Fibroblast of skin of left biceps (primary cell): Measurements from ENCODE around the gene CDH19.
A peak's percentile ranks its signal among the peaks of the same experiment; 100 is the strongest.
"Not testable (repeated sequence)": the region's sequence is repeated elsewhere in the genome, so short reads cannot be mapped to it uniquely, and the experiment has no call there.

Source experiments
- DNase-seq, 2 experiments: peaks; one replicate each; pipeline ENCODE4 v3.0.0-alpha.2; 2013; ENCODE audit warnings: low read depth in 2 of 2

The CDH19 gene

GRCh38 chr18:66566616-66567015, 37.3 kb downstream of the CDH19 start:
- DNase-seq, result no peak

- no peak for DNase-seq
Measured at GRCh38 chr18:66564236-66564635, 39.7 kb downstream of the CDH19 start.

GRCh38 chr18:66562279-66562678, 41.6 kb downstream of the CDH19 start:
- no peak for DNase-seq

- DNase-seq, result no peak
Measured at GRCh38 chr18:66560094-66560493, 43.8 kb downstream of the CDH19 start.

GRCh38 chr18:66558773-66559172, 45.1 kb downstream of the CDH19 start:
- DNase-seq, result no peak

- no peak for DNase-seq
Measured at GRCh38 chr18:66557091-66557490, 46.8 kb downstream of the CDH19 start.

- no peak for DNase-seq
Measured at GRCh38 chr18:66555585-66555984, 48.3 kb downstream of the CDH19 start.

- DNase-seq, result peak; percentile 20 to 31
Measured at GRCh38 chr18:66553824-66554223, 50.1 kb downstream of the CDH19 start.

GRCh38 chr18:66550366-66550765, 53.5 kb downstream of the CDH19 start:
- DNase-seq, result no peak

GRCh38 chr18:66548747-66549146, 55.1 kb downstream of the CDH19 start:
- DNase-seq, result no peak

- no peak for DNase-seq
Measured at GRCh38 chr18:66534110-66534509, 69.8 kb downstream of the CDH19 start.

GRCh38 chr18:66533693-66534092, 70.2 kb downstream of the CDH19 start:
- no peak for DNase-seq

- DNase-seq, result no peak
Measured at GRCh38 chr18:66523219-66523991, 80.5 kb downstream of the CDH19 start.

- no peak for DNase-seq
Measured at GRCh38 chr18:66513996-66514395, 89.9 kb downstream of the CDH19 start.

GRCh38 chr18:66511792-66512191, 92.1 kb downstream of the CDH19 start:
- no peak for DNase-seq

GRCh38 chr18:66511289-66511688, 92.6 kb downstream of the CDH19 start:
- DNase-seq, result no peak

- no peak for DNase-seq
Measured at GRCh38 chr18:66510357-66511045, 93.4 kb downstream of the CDH19 start.

GRCh38 chr18:66508937-66509336, 95.0 kb downstream of the CDH19 start:
- no peak for DNase-seq

- no peak for DNase-seq
Measured at GRCh38 chr18:66506178-66506577, 97.7 kb downstream of the CDH19 start.

GRCh38 chr18:66497351-66497750, 106.5 kb downstream of the CDH19 start:
- DNase-seq, result no peak

- DNase-seq, result peak in 1 of 2 experiments; percentile 3
Measured at GRCh38 chr18:66495844-66496243, 108.0 kb downstream of the CDH19 start.

GRCh38 chr18:66473882-66474281, 130.0 kb downstream of the CDH19 start:
- DNase-seq, result no peak

GRCh38 chr18:66466184-66466583, 137.7 kb downstream of the CDH19 start:
- not testable (repeated sequence) for DNase-seq
